SK-N-DZ (cell line): ENCODE data around the gene SHFL.

Experiments used
- DNase-seq: peaks from one replicate; pipeline ENCODE4 v3.0.0-alpha.2; 2015; ENCODE audit warnings: low spot score

Gene SHFL

GRCh38 chr19:10087296-10088061, 1.4 kb downstream of the SHFL start:
- DNase-seq: no peak

- DNase-seq: no peak
Measured at GRCh38 chr19:10088949-10089554, 2.9 kb downstream of the SHFL start.

GRCh38 chr19:10089801-10090375, 3.8 kb downstream of the SHFL start:
- DNase-seq: no peak

- no peak for DNase-seq
Measured at GRCh38 chr19:10091370-10091687, 5.2 kb downstream of the SHFL start.

- DNase-seq: no peak
Measured at GRCh38 chr19:10091895-10092641, 6.0 kb downstream of the SHFL start.

GRCh38 chr19:10092648-10093294, 6.7 kb downstream of the SHFL start:
- no peak for DNase-seq

- DNase-seq: no peak
Measured at GRCh38 chr19:10093295-10094186, 7.4 kb downstream of the SHFL start.

- DNase-seq: no peak
Measured at GRCh38 chr19:10095622-10095947, 9.5 kb downstream of the SHFL start.

GRCh38 chr19:10095948-10096614, 10.0 kb downstream of the SHFL start:
- peak; percentile 80 for DNase-seq

- DNase-seq: no peak
Measured at GRCh38 chr19:10096615-10096963, 10.5 kb downstream of the SHFL start.

GRCh38 chr19:10100163-10100785, 14.2 kb downstream of the SHFL start:
- no peak for DNase-seq

GRCh38 chr19:10102787-10103236, 16.7 kb downstream of the SHFL start:
- no peak for DNase-seq

GRCh38 chr19:10104130-10104513, 18.0 kb downstream of the SHFL start:
- DNase-seq: no peak

GRCh38 chr19:10104665-10105508, 18.8 kb downstream of the SHFL start:
- no peak for DNase-seq

- DNase-seq: no peak
Measured at GRCh38 chr19:10105509-10106099, 19.5 kb downstream of the SHFL start.

GRCh38 chr19:10106100-10106936, 20.2 kb downstream of the SHFL start, which contains the start of gene PPAN:
TSS of gene PPAN (plus strand) at chr19:10106362. CDS start at chr19:10106395, 33 bp downstream.
- peak; percentile 96 for DNase-seq

GRCh38 chr19:10107254-10107653, 21.1 kb downstream of the SHFL start:
- no peak for DNase-seq
